ENCODE measurements around the gene PLXNC1. TPM values are rescaled to one million over a fixed set of nuclear protein-coding genes. Genes with fewer than 3 reads are reported as not detected.

Gene PLXNC1
- total RNA-seq, 1 experiment from 2014 or later = 0.30 TPM

DNA sequence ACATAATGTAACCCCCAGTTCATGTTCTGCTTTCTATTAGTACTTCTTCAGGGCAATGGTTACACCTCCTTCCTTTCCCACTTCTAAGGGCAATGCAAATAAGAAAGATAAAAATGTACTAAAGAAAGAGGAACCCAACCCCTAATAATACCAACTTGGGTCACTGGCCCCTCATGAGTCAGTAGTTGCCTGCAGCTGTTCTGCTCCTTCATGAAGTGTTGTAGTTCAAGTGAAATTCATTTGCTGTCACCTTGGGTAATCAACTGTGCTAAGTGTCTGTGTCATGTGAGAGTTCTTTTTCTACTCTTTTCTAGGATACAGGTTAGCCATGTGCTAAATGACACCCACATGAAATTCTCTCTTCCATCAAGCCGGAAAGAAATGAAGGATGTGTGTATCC, 91.8 kb downstream of the PLXNC1 start:
- TF ChIP-seq, protein P1, sequence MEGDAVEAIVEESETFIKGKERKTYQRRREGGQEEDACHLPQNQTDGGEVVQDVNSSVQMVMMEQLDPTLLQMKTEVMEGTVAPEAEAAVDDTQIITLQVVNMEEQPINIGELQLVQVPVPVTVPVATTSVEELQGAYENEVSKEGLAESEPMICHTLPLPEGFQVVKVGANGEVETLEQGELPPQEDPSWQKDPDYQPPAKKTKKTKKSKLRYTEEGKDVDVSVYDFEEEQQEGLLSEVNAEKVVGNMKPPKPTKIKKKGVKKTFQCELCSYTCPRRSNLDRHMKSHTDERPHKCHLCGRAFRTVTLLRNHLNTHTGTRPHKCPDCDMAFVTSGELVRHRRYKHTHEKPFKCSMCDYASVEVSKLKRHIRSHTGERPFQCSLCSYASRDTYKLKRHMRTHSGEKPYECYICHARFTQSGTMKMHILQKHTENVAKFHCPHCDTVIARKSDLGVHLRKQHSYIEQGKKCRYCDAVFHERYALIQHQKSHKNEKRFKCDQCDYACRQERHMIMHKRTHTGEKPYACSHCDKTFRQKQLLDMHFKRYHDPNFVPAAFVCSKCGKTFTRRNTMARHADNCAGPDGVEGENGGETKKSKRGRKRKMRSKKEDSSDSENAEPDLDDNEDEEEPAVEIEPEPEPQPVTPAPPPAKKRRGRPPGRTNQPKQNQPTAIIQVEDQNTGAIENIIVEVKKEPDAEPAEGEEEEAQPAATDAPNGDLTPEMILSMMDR (conservative IDR thresholded peaks at IDR 0.05; ENCODE audit: low read depth, low read length) = no peak
- TF ChIP-seq EZH2 (IDR thresholded peaks at IDR 0.05; ENCODE audit: borderline replicate concordance, low read depth, low read length, poor library complexity, severe bottlenecking) = no peak
- Histone ChIP-seq H3K4me1 (ENCODE audit: insufficient read depth, low read length, poor library complexity, severe bottlenecking) (no peaks in the 10 kb centered on the region), H3K36me3 (ENCODE audit: insufficient read depth, low read length, poor library complexity, severe bottlenecking) (no peaks in the 10 kb centered on the region), H3K4me3 (ENCODE audit: low read depth, low read length, poor library complexity, severe bottlenecking) (no peak overlapping the region), H3K9me3 (ENCODE audit: low read depth, low read length, poor library complexity, severe bottlenecking) (no peaks in the 10 kb centered on the region), H3K27me3 (replicated peaks; ENCODE audit: insufficient read depth, low read depth, low read length, poor library complexity) (peaks cover 63% of the 10 kb centered on the region), H3K27ac (ENCODE audit: low read depth, low read length, poor library complexity, severe bottlenecking) (no peak overlapping the region)
- CTCF ChIA-PET = no interaction called here
- no TSS peak for BruUV-seq (replicated peaks)
- POLR2A ChIA-PET (ENCODE audit: low non-redundant PET) = no interaction called here
- intact Hi-C loops (cut with micrococcal nuclease; ENCODE audit: unreplicated experiment) = no loop called here
- no peak for DNase-seq (ENCODE audit: low spot score)

GRCh38 chr12:94242901-94243300, 94.5 kb downstream of the PLXNC1 start:
- H3K27ac ChIP-seq (ENCODE audit: low read depth, low read length, poor library complexity, severe bottlenecking) = no peak overlapping the region
- H3K9me3 ChIP-seq (ENCODE audit: low read depth, low read length, poor library complexity, severe bottlenecking) = no peaks in the 10 kb centered on the region
- no peaks in the 10 kb centered on the region for H3K36me3 ChIP-seq (ENCODE audit: insufficient read depth, low read length, poor library complexity, severe bottlenecking)
- ChIA-PET POLR2A (ENCODE audit: low non-redundant PET) (no interaction called here), CTCF (no interaction called here)
- no peaks in the 10 kb centered on the region for H3K4me1 ChIP-seq (ENCODE audit: insufficient read depth, low read length, poor library complexity, severe bottlenecking)
- H3K27me3 ChIP-seq (replicated peaks; ENCODE audit: insufficient read depth, low read depth, low read length, poor library complexity) = peaks cover 55% of the 10 kb centered on the region
- intact Hi-C loops (cut with micrococcal nuclease; ENCODE audit: unreplicated experiment) = no loop called here
- DNase-seq (ENCODE audit: low spot score) = no peak
- no TSS peak for BruUV-seq (replicated peaks)
- H3K4me3 ChIP-seq (ENCODE audit: low read depth, low read length, poor library complexity, severe bottlenecking) = no peak overlapping the region
- TF ChIP-seq EZH2 (IDR thresholded peaks at IDR 0.05; ENCODE audit: borderline replicate concordance, low read depth, low read length, poor library complexity, severe bottlenecking) = no peak
- TF ChIP-seq, protein P1 (conservative IDR thresholded peaks at IDR 0.05; ENCODE audit: low read depth, low read length) = no peak

DNA sequence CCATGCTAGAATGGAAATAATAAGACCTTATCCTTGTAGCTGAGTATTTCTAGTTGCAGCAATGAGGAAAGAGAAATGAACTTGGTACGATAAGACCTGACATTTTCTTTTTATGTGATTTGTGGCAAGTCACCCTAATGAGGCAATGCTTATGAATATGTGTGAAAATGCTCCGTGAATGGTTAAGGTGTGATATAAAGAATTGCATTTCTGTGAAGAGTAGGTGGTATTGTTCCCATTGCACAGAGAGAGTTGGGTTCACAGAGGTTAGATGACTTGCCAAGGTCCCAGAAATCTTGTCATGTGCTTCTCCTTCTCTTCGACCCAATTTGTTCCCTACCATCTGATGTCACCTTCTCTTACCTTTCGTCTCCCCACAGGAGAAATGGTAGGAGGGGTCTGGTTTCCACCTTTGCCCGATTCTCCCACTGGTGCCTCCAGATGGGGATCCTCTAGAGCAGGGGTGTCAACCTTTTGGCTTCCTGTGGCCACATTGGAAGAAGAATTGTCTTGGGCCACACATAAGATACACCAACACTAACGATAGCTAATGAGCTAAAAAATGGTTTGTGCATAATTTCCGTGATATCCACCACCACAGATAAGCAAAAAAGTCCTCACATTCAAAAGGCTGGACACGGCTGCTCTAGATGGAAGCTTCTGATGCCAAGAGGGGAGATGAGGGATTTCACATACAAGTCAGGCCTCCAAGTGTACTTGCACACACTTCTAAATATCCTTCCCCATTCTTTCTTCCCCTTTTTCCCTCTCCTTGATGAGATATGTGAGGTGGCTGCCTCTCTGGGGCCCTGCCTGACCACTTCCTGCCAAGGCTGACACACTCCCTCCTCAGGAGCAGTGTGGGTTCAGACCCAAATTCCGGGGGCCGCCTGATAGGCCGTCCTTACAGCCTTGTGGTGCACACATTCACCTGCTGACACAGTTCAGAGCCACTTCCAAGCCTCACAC, 96.1 kb downstream of the PLXNC1 start:
- no peaks in the 10 kb centered on the region for H3K4me1 ChIP-seq (ENCODE audit: insufficient read depth, low read length, poor library complexity, severe bottlenecking)
- no peak overlapping the region for H3K27ac ChIP-seq (ENCODE audit: low read depth, low read length, poor library complexity, severe bottlenecking)
- BruUV-seq (replicated peaks) = no TSS peak
- H3K9me3 ChIP-seq (ENCODE audit: low read depth, low read length, poor library complexity, severe bottlenecking) = no peaks in the 10 kb centered on the region
- H3K27me3 ChIP-seq (replicated peaks; ENCODE audit: insufficient read depth, low read depth, low read length, poor library complexity) = peaks cover 40% of the 10 kb centered on the region
- ChIA-PET CTCF (no interaction called here), POLR2A (ENCODE audit: low non-redundant PET) (no interaction called here)
- H3K36me3 ChIP-seq (ENCODE audit: insufficient read depth, low read length, poor library complexity, severe bottlenecking) = no peaks in the 10 kb centered on the region
- no peak for TF ChIP-seq EZH2 (IDR thresholded peaks at IDR 0.05; ENCODE audit: borderline replicate concordance, low read depth, low read length, poor library complexity, severe bottlenecking)
- TF ChIP-seq, protein P1 (conservative IDR thresholded peaks at IDR 0.05; ENCODE audit: low read depth, low read length) = no peak
- no peak overlapping the region for H3K4me3 ChIP-seq (ENCODE audit: low read depth, low read length, poor library complexity, severe bottlenecking)
- DNase-seq (ENCODE audit: low spot score) = no peak
- intact Hi-C loops (cut with micrococcal nuclease; ENCODE audit: unreplicated experiment) = no loop called here
